ENCODE data around the gene NME1. TPM values are rescaled to one million over a fixed set of nuclear protein-coding genes. Genes with fewer than 3 reads are reported as not detected.
A peak's percentile ranks its signal among the peaks of the same experiment; 100 is the strongest.

Gene NME1
- total and polyA plus RNA-seq, 9 of the 15 experiments (the other 6 are each of a cell fraction or from before 2014, with no cell fraction given): 449 to 1,588 (median 604) TPM

GRCh38 chr17:51166198-51166986, 13.0 kb downstream of the NME1 start, which contains the start of gene NME2 (continued):
- TF ChIP-seq HMG20B (CRISPR knock-in tag; IDR thresholded peaks at IDR 0.05): no peak
- no peak for TF ChIP-seq ETS2 (tag; IDR thresholded peaks at IDR 0.05; ENCODE audit: borderline replicate concordance, poor library complexity, severe bottlenecking)
- TF ChIP-seq, protein P1, sequence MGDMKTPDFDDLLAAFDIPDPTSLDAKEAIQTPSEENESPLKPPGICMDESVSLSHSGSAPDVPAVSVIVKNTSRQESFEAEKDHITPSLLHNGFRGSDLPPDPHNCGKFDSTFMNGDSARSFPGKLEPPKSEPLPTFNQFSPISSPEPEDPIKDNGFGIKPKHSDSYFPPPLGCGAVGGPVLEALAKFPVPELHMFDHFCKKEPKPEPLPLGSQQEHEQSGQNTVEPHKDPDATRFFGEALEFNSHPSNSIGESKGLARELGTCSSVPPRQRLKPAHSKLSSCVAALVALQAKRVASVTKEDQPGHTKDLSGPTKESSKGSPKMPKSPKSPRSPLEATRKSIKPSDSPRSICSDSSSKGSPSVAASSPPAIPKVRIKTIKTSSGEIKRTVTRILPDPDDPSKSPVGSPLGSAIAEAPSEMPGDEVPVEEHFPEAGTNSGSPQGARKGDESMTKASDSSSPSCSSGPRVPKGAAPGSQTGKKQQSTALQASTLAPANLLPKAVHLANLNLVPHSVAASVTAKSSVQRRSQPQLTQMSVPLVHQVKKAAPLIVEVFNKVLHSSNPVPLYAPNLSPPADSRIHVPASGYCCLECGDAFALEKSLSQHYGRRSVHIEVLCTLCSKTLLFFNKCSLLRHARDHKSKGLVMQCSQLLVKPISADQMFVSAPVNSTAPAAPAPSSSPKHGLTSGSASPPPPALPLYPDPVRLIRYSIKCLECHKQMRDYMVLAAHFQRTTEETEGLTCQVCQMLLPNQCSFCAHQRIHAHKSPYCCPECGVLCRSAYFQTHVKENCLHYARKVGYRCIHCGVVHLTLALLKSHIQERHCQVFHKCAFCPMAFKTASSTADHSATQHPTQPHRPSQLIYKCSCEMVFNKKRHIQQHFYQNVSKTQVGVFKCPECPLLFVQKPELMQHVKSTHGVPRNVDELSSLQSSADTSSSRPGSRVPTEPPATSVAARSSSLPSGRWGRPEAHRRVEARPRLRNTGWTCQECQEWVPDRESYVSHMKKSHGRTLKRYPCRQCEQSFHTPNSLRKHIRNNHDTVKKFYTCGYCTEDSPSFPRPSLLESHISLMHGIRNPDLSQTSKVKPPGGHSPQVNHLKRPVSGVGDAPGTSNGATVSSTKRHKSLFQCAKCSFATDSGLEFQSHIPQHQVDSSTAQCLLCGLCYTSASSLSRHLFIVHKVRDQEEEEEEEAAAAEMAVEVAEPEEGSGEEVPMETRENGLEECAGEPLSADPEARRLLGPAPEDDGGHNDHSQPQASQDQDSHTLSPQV (IDR thresholded peaks at IDR 0.05): peak; percentile 57
- TF ChIP-seq, protein P2, sequence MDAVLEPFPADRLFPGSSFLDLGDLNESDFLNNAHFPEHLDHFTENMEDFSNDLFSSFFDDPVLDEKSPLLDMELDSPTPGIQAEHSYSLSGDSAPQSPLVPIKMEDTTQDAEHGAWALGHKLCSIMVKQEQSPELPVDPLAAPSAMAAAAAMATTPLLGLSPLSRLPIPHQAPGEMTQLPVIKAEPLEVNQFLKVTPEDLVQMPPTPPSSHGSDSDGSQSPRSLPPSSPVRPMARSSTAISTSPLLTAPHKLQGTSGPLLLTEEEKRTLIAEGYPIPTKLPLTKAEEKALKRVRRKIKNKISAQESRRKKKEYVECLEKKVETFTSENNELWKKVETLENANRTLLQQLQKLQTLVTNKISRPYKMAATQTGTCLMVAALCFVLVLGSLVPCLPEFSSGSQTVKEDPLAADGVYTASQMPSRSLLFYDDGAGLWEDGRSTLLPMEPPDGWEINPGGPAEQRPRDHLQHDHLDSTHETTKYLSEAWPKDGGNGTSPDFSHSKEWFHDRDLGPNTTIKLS (IDR thresholded peaks at IDR 0.05; ENCODE audit: borderline replicate concordance, low read depth): peak; percentile 95
- TF ChIP-seq HDAC3 (IDR thresholded peaks at IDR 0.05; ENCODE audit: borderline replicate concordance, partially characterized antibody): no peak
- TF ChIP-seq POLR2AphosphoS5 (IDR thresholded peaks at IDR 0.05; ENCODE audit: control insufficient read depth, insufficient read depth, low read depth, low read length): 0 out of 2 replicates have a peak, but pooled peaks have one; percentile 38
- no peak for TF ChIP-seq CHD4 (IDR thresholded peaks at IDR 0.05; ENCODE audit: insufficient read depth, insufficient replicate concordance, low read depth, low read length, poor library complexity, severe bottlenecking)
- TF ChIP-seq TFAP4 (CRISPR knock-in tag; IDR thresholded peaks at IDR 0.05; ENCODE audit: borderline replicate concordance): 0 out of 2 replicates have a peak, but pooled peaks have one; percentile 44
- no peak for TF ChIP-seq DPF2 (IDR thresholded peaks at IDR 0.05)
- no peak for TF ChIP-seq XRCC4 (IDR thresholded peaks at IDR 0.05; ENCODE audit: extremely low read depth, insufficient read depth, insufficient read length)
- TF ChIP-seq CBFA2T3 (IDR thresholded peaks at IDR 0.05): no peak
- peak; percentile 78 for TF ChIP-seq GATAD2B (IDR thresholded peaks at IDR 0.05; ENCODE audit: borderline replicate concordance)
- TF ChIP-seq PHB2 (IDR thresholded peaks at IDR 0.05; ENCODE audit: low read depth): no peak
- TF ChIP-seq AFF1 (IDR thresholded peaks at IDR 0.05; ENCODE audit: low read depth in 1 of 2, partially characterized antibody in 2 of 2): no peak
- no peak for TF ChIP-seq GABPB2 (CRISPR knock-in tag; conservative IDR thresholded peaks at IDR 0.05)
- TF ChIP-seq SMAD1 (IDR thresholded peaks at IDR 0.05; ENCODE audit: low read depth, low read length, partially characterized antibody): no peak

Data from K562 (cell line).